Measurements from ENCODE around the gene ZNF248.
A peak's percentile ranks its signal among the peaks of the same experiment; 100 is the strongest.
"Not testable (repeated sequence)": the region's sequence is repeated elsewhere in the genome, so short reads cannot be mapped to it uniquely, and the experiment has no call there.

ZNF248 gene

DNA sequence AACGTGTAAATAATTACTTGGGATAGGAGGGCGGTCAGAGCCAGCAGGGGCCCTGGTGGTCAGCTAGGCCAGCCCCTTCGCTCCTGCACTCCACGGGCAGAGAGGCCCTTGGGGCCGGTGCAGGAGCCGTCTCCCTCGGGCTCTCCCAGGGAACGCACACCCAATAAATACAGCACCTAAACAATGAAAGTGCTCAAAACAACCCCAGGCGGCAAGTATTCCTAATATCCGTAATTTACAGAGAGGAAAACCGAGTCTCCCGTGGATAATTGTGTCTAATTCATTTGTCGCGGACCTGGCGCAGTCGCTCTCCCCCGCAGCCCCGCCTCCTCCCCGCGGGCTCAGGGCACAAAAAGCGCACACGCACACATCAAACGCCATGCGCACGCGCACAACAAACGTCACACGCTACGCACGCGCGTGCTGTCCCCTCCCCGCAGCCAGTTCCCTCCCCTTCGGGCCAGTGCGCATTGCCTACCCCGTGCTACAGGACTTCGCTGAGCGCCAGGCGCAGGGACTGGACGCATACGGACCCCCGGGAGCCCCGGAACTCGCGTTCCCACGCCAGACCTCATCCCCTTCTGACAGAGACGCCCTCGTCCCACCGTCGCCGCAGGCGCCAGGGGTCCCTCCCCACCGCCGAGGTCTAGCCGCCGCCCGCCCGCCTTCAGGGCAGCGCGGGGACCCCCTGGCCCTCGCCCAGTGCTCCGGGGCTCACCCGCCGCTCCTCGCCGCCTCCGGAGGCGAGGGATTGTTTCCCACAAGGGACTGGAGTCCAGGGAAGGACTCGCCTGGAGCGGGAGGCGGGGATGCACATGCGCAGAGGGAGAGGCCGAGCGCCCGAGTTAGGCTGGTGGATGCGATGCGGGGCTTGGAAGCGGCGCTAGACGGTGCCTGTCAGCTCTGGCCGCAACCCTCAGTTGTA, at the start of gene ZNF248:
Gene ZNF248 (minus strand): TSS at position 324 of the 925 bp plus-strand sequence. CDS start 1,300 bp downstream, outside the sequence.
- peak; percentile 93 for DNase-seq

- no peak for DNase-seq
Measured at GRCh38 chr10:37906382-37906781, 49.0 kb upstream of the ZNF248 start.

- no peak for DNase-seq
Measured at GRCh38 chr10:37896436-37896835, 39.0 kb upstream of the ZNF248 start.

DNA sequence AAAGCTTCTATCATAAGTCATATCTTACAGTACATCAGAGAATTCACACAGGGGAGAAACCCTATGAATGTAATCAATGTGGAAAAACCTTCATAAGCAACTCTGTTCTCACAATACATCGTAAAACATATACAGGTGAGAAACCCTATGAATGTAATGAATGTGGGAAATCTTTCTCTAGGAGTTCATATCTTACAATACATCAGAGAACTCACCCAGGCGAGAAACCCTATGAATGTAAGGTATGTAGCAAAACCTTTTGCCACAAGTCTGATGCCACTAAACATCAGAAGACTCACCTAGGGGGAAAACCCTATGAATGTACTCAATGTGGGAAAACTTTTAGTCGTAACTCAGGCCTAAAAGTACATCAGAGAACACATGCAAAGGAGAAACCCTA, 38.3 kb upstream of the ZNF248 start:
- no peak for DNase-seq

DNA sequence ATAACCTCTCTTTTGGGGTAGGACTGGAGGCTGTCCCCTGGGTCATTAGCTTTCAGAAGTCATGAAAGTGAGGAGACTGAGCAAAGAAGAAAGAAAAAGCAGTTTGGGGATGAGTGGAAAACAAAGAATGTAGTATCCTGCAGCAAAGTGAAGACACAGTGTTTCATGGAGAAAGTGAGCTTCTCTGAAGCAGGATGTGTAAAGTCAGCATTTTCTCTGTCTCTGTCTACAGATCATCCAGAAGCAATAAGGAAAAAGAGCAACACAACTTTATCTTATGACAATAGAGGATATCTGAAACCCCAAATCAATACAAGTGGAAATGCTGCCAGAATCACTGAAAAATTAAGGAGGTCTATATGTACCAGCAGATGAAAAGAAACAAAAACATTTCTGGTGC, 28.4 kb upstream of the ZNF248 start:
- DNase-seq: no peak

DNA sequence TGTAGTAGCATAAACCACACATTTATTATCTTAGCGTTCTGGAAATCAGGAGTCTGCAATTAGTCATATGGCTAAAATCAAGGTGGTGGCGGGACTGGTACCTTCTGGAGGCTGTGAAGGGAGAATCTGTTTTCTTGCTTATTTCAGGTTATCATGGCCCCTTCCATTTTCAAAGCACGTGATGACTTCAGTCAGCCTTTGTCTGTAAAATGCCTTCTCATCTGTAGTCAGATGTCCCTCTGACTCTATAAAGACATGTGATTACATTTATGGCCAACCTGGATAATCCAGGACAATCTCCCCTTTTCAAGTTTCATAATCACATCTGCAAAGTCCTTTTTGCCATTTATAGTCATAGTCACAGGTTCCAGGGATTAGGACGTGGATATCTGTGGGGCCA, 15.5 kb upstream of the ZNF248 start:
- no peak for DNase-seq

- DNase-seq: no peak
Measured at GRCh38 chr10:37872283-37872682, 14.9 kb upstream of the ZNF248 start.

DNA sequence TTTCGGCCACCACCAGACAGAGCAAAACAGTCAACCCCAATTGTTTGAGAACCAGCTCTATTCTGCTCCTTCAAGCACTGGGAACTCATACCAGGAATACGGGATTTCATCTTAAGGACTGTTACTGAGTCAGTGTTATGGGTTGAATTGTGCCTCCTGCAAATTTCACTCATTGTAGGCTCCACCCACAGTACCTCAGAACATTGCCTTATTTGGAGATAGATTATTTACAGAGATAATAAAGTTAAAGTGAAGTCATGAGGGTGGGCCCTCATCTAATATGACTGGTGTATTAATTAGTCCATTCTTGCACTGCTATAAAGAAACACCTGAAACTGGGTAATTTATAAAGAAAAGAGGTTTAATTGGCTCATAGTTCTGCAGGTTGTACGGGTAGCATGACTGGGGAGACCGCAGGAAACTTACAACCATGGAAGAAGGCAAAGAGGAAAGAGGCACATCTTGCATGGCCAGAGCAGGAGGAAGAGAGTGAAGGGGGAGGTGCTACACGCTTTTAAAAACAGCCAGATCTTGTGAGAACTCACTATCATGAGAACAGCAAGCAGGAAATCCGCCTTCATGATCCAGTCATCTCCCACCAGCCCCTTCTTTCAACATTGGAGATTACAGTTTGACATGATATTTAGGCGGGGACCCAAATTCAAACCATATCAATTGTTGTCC, 14.3 kb upstream of the ZNF248 start:
- no peak for DNase-seq

DNA sequence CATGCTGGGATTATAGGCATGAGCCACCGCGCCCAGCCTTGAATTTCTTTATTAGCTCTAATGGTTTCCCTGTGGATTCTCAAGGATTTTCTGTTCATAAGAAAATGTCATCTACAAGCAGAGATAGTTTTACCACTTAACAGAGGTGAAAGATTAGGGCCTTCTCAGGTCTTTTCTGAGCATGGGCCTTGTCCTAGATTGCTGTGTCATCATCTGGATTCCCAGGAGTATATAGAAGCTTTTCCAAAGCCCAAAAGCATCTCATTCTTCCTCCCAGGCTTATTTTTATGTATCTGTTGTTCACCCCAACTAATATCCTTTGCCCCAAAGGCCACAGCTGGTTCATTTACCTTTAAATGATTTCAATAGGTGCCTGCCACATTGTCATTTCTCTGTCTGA, 13.7 kb upstream of the ZNF248 start:
- DNase-seq: no peak

GRCh38 chr10:37868796-37869195, 11.4 kb upstream of the ZNF248 start:
- no peak for DNase-seq

- no peak for DNase-seq
Measured at GRCh38 chr10:37865957-37866803, 8.8 kb upstream of the ZNF248 start.

GRCh38 chr10:37865264-37865663, 7.9 kb upstream of the ZNF248 start:
- DNase-seq: no peak

DNA sequence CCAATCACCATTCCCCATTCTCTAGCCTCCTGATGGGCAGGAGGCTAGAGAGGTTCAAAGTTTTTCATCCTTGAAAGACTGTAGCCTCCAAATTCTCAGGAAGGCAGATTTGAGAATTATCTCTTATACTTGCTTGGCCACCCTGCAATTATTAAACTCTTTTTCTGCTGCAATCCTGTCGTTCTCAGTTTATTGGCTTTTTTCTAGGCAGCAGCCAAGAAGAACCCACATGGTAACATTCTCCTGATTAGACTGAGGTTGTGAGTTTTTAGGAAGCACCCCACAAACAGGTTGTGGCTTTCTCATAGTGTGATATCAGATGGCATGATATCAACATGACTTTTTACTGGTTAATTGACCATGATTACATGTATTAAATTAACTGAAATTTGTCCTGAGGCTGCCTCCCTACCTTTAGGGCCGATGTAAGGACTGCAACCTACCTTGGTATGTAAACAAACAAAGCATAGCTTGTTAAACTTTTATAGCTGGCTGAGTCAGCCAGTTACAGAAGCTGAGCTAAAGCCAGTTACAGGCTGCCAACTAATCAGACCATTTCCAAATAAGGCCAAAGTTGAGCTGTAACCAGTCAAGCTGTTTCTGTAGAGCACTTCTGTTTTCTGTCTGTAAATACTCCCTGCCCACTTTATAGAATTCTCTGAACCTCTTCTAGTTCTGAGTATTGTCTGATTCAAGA, 3.2 kb upstream of the ZNF248 start:
- DNase-seq: no peak

DNA sequence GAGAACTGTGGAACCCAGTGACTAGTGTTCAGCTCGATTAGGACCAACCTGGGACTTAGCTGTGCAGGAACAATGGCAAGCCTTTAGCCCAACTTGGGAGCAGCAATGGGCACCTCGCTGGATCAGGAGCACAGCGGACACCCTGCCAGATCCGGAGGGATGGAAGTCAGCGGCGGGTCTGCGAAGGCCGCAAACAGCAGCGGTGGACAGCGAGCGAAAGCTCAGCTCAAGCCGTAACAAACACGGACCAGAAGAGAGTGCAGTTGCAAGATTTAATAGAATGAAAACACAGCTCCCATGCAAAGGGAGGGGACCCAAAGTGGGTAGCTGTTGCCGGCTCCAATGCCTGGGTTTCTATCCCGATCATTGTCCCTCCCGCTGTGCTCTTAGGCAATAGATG, 1.9 kb upstream of the ZNF248 start:
- not testable (repeated sequence) for DNase-seq

- no peak for DNase-seq
Measured at GRCh38 chr10:37856881-37857286, 526 bp downstream of the ZNF248 start.

GRCh38 chr10:37855636-37856035, 1.8 kb downstream of the ZNF248 start:
- DNase-seq: no peak

DNA sequence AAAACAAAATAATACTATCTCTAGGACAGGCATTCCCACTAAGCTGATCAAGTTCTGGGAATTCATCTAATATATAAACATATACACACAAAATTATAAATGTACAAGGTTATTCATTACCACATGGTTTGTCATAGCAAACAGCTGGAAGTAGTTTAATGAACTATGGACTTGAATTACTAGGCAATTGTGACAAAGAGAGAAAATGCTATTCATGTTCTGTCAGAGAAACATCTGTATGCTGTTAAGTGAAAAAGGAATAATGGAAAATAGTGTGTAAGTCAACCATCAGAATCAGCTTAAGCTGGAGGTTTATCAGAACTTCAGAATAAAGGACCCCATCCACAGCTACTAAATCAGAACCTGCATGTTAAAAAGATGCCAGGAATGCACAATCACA, 2.8 kb downstream of the ZNF248 start:
- no peak for DNase-seq

DNA sequence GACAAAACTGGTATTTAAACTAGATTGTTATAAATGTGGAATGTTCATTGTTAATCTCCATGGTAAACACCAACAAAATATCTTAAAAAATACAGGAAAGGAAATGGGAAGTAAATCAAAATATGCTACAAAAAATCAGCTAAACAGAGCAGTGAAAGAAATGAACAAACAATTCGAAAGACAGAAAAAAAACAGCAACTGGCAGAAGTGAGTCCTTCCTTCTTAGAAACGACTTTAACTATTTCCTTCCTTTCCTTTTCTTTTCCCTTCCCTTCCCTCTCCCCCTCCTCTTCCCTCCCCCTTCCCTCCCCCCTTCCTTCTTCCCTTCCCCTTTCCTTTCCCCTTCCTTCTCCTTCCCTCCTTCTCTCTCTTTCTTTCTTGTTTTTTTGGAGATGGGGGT, 12.8 kb downstream of the ZNF248 start:
- DNase-seq: no peak

- DNase-seq: no peak
Measured at GRCh38 chr10:37839243-37839642, 18.2 kb downstream of the ZNF248 start.

- no peak for DNase-seq
Measured at GRCh38 chr10:37831495-37832333, 25.7 kb downstream of the ZNF248 start.

DNA sequence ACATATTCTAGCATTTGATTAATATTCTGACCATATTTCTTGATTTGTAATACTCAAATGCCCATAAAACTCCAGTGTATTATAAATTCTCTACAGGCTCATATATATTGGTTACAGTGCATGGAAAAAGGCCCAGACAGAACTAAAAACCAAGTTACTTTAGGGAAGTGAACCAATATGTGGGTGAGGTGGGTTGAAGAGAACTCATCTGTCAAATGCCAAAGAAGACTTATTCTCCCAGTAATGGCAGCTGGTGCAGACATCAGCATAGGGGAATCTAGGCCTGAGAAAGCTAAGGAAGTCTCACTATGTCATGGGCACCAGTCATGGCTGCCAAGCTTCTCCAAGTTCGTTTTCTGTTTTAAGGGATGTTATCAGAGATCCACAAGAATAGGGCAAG, 30.6 kb downstream of the ZNF248 start:
- no peak for DNase-seq

DNA sequence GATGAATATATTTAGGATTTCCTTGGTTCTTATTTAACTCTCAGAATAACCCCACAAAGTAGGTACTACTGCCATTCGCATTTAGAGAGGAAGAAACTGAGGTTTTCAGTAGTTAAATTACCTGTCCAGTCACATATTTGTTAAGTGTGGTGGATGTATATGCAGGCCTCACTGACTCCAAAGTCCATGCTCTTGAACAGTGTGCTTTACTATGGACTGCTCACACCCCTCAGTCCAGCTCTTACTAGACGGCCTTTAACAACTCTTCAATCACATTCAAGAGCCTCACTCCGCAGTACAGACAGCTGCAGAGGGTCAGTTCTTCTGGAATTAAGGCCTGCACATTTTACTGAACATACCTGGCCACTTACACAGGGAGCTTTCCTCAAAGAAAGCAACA, 36.2 kb downstream of the ZNF248 start:
- DNase-seq: no peak
